NCI-H1417 (cell line): ENCODE measurements around the gene CRYGA.
"Not testable (repeated sequence)": the region's sequence is repeated elsewhere in the genome, so short reads cannot be mapped to it uniquely, and the experiment has no call there.

ENCODE experiments used
- DNase-seq, 3 experiments: peaks; one replicate each; lab custom pipeline; 2025; lab: John Stamatoyannopoulos, UW

Gene CRYGA

DNA sequence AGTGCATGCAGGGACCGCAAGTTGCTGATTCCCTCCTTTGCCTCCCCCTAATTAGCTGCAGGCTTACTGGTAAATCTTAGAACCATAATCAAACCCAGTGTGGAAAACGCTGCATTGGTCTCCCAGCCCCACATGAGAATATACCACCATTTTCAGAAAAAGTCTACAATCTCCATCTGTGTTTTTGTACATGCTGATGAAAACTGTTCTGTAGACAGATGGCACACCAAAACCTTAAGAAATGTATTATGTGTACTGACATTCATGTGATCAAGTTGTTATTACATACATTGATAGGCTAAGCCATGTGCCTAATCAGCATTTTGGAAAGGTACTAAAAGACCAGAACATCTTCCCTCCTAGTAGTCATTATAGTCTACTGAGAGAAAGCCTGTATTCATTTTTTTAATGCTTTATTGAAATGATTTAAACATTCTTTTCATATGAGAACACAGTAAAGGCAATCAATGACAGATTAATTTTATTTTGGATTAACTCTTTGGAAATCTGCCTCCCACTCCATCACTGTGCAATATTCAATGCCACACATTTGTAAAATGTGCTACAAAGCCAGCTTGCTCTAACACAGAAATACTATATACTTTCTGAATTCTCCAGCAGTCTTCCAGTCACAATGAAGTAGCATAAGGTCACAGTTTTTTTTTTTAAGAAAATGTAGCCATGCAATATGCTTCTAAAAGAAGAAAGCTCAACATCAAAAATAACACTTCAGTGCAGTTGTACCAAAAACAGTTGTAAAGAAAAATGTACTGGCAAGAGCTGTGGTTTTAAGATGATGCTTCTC is 1.8 kb upstream of the CRYGA start:
- DNase-seq, result no peak

- no peak for DNase-seq
These were observed 7.0 kb downstream of the CRYGA start for GRCh38 chr2:208156439-208156838.

- no peak for DNase-seq
These were observed 10.2 kb downstream of the CRYGA start for GRCh38 chr2:208153156-208153555.

DNA sequence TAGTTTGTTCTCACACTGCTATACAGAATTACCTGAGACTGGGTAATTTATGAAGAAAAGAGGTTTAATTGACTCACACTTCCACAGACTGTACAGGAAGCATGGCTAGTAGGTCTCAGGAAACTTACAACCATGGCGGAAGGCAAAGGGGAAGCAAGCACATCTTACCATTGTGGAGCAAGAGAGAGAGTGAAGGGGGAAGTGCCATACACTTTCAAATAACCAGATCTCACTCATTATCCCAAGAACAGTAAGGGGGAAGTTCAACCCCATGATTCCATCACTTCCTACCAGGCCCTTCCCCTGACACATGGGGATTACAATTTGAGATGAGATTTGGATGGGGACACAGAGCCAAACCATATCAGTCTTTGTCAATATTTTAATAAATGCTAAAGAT is 12.4 kb downstream of the CRYGA start:
- no peak for DNase-seq

DNA sequence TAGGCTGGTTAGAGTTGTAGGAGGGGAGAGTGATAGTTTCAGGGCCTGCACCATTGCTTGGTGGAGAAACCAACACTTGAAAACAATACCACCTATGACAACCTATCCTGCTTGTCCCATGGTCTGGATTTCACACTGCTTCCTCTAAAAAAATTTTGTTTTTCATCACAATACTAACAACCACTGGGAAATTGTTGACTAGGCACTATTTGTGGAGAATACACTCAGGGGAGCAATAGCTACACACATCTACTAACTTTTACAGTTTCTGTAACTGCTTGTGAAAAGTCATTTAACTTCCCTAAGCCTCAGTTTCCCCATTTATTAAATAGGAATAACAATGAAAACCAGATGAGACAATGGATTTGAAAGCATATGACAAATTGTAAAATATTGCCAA is 13.3 kb downstream of the CRYGA start:
- no peak for DNase-seq

DNA sequence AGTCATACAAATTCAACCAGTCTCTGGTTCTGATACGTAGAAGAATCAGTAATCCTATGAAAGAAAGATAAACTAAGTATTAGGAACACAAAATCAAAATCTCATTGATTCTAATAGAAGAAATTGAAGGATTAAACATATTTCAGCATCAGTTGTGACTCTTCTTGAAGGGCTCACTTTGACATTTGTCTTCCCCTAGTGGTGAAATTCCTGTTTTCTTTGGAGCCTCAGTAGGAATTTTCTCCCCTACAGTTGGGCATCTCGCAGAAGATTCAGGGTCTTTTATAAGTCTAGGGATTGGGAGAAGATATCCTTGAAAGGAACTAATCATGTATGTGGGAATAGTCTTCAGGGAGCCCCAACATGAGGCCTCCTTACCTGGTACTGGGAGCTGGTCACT is 14.6 kb downstream of the CRYGA start:
- no peak for DNase-seq

GRCh38 chr2:208147759-208148158 is 15.6 kb downstream of the CRYGA start:
- DNase-seq, result no peak

DNA sequence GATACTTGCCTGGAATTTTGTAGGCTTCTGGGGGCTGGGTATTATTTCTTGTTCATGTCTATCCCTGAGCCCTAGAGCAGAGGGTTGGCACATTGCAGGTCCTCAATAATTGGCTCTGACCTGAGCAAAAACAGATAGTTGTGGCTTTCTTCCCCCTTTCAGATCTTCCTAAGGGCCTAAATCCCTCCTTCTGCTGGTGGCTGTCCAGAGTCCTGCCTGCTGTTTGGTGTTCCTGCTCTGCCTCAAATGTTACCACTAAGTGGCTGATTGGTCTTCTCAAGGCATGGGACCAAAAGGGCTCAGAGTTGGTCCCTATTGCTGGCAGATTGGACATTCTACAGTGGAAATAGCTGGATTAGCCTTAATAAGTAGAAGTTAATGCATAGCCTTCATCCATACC is 16.4 kb downstream of the CRYGA start:
- no peak for DNase-seq

- DNase-seq, result no peak
These were observed 17.4 kb downstream of the CRYGA start, which contains the start of gene CRYGB for GRCh38 chr2:208146006-208146405. TSS of gene CRYGB (minus strand) at chr2:208146158. CDS start at chr2:208146120, 38 bp downstream.

GRCh38 chr2:208142925-208143799 is 20.2 kb downstream of the CRYGA start:
- DNase-seq, result peak in 2 of 3 experiments; percentile 53 to 81

DNA sequence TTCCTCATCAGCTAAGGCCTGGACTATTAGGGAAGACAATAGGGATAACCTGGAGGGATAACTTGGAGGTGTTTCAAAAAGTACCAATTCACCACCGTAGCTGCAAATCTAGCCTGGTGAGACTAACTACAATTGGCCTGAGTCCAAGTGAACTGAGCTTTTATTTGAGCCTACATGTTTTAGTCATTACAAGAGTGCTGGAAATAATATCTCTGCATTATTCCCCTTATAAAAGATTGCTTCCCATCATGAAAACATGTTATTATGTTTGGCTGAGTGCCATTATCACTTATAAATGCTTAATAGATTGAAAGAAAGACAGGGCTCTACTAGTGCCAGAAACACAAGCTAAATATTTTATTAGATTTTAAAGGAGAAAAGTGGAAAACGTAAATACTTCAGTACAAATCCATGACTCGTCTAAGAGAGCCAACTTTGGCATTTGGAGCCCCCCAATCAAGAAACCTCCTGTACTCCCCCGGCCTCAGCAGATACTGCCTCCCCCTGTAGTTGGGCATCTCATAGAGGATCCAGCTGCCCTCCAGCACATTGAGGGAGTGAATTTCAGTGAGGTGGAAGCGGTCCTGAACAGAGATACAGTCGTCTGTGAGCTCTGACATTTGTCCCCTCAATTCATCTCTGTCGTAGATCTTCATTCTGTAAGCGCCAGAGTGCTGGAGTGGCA is 21.0 kb downstream of the CRYGA start:
- peak in 2 of 3 experiments; percentile 77 to 97 for DNase-seq

GRCh38 chr2:208139447-208139846 is 23.9 kb downstream of the CRYGA start:
- no peak for DNase-seq

DNA sequence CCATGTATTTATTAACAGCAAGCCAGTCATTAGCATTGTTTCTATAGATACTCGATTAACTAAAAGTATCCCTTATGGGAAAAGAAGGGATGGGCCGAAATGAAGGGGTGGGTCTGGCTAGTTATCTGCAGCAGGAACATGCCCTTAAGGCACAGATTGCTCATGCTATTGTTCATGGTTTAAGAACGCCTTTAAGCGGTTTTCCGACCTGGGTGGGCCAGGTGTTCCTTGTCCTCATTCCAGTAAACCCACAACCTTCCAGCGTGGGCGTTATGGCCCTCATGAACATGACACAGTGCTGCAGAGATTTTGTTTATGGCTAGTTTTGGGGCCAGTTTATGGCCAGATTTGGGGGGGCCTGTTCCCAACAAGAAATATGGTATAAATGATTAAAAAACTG is 25.1 kb downstream of the CRYGA start:
- DNase-seq, result not testable (repeated sequence)

- DNase-seq, result no peak
These were observed 26.7 kb downstream of the CRYGA start for GRCh38 chr2:208136716-208137094.

DNA sequence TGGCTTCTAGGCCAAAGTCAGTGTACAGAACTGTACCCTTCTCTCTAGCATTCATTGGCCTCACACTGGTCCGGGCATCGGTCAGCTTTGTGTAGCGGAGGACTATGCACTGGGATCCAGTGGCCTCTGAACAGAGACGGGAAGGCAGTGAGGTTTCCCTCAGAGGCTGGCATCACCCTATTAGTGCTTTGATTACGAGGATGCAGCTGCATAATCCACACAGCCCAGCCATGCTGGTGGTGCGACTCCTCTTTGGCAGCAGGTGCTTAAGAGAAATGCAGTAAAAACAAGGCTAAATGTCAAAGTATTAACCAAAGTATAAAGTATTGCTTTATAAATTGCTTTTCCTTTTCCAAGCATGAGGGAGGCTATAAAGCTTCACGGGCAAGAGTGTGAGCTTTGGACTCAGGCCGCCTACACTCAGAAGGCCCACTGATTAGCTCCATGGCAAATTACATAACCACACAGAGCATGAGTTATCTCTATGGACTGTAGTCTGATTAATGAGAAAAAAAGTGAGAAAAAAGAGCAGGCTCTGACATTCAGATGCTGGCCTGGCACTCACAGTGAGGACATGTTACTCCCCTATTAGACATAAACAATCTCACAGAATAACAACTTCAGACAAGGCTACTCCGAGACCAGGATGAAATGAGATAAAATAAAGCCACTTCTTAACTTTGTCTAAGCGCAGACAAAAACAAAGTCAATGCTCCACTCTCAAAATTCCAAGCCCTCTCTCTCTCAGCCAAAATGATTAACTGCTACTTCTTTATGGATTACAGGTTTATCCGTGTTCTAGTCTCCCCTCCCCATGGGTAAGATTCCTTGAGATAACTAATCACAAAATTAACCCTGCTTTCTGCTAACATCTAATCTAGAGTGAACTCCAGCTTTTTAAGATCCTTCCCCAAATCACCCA is 27.3 kb downstream of the CRYGA start:
- DNase-seq, result no peak

GRCh38 chr2:208134928-208135586 is 28.3 kb downstream of the CRYGA start:
- DNase-seq, result no peak

DNA sequence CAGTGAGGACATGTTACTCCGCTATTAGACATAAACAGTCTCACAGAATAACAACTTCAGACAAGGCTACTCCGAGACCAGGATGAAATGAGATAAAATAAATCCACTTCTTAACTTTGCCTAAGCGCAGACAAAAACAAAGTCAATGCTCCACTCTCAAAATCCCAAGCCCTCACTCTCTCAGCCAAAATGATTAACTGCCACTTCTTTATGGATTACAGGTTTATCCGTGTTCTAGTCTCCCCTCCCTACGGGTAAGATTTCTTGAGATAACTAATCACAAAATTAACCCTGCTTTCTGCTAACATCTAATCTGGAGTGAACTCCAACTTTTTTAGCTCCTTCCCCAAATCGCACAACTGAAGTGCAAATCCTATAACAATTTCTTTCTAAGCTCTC is 32.7 kb downstream of the CRYGA start:
- no peak for DNase-seq

DNA sequence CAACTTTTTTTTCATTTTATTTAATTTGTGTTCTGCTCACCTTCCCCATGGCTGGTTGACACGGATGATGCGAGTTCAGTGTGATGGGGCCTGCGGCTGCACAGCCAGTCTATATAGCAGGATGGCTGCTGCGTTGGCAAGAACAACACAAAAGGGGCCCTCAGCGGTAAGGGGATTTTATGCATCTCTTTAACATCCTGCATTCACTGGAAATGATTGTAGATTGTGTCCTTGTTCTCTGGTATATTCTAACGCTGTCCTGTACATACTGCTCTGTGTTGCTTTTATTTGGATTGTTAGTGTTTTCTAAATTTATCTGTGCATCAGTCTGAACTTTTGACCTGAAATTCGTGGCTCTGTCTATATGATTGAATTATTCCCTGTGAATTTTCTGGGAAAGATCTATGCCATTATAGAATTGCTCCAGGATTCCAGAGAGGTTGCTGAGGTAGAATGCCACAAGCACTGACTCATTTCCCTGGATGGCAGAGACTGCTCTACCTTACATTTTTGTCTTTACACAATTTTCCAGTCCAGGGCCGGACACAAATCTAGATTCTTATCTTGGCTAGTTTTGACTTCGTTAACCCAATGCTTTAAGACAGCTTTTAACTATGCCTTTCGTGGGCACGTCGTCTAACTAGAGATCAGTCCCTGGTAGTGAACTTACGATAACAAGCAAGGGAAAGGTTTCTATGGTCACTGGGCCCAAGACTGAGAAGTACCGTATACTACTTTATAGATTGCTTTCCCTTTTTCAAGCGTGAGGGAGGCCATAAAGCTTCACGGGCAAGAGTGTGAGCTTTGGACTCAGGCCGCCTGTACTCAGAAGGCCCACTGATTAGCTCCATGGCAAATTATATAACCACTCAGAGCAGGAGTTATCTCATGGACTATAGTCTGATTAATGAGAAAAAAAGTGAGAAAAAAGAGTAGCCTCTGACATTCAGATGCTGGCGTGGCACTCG is 33.4 kb downstream of the CRYGA start, which contains the start of gene CRYGC:
CRYGC (minus strand) TSS at position 85 of the 968 bp plus-strand sequence; CDS start at position 49, 36 bp downstream.
- no peak for DNase-seq

DNA sequence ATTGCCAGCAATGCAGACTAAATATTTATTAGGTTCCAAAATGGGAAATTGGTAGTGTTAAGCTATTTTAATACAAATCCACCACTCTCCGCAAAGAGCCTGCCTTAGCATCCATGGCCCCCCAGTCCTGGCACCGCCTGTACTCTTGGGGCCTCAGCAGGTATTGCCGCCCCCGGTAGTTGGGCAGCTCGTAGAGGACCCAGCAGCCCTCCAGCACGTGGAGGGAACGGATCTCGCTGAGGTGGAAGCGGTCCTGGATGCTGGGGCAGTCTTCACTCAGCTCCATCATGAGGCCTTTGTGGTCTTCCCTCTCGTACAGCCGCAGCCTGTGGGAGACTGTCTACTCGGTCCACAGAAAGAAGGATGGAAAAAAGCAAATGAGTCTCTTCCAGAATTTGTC is 35.3 kb downstream of the CRYGA start:
- DNase-seq, result no peak
